ENCODE measurements around the gene PRKCZ. TPM values are rescaled to one million over a fixed set of nuclear protein-coding genes. Genes with fewer than 3 reads are reported as not detected.

Gene PRKCZ
- total and polyA plus RNA-seq, 4 donors: 4.8 to 9.9 (median 8.4) TPM

DNA sequence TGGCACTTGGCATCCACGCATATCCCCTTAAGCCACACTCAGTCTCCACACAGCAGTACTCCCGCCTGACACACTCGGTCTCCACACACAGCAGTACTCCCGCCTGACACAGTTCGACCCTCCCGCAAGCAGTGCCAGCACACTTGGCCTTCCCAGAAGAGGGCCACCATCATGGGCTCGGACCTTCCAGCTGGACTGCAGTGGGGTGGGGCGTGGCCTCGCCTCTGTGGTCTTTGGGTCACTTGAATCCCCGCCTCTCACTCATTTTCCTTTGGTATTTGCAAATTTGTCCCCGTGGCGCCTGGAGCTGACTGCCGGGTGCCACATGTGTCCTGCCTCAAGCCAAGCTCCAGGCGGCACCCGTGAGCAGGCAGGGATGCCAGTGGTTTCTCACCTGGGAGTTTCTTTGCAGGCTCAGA is 80.7 kb downstream of the PRKCZ start:
- H3K27me3 ChIP-seq (ENCODE audit: control insufficient read depth in 4 of 4, insufficient read depth in 4 of 4, low read length in 3 of 4): no peaks in the 10 kb centered on the region
- H3K27ac ChIP-seq (ENCODE audit: low read depth in 1 of 2, low read length in 2 of 2): no peak overlapping the region
- H3K36me3 ChIP-seq (ENCODE audit: control insufficient read depth in 4 of 4, insufficient read depth in 3 of 4, low read depth in 1 of 4, low read length in 3 of 4): peaks cover 0 to 4% (median 1%) of the 10 kb centered on the region in 4 donors
- no peak for DNase-seq (ENCODE audit: low spot score)
- 95% methylated on average over 15 of the region's 15 CpGs for WGBS
- TF ChIP-seq, protein P1, sequence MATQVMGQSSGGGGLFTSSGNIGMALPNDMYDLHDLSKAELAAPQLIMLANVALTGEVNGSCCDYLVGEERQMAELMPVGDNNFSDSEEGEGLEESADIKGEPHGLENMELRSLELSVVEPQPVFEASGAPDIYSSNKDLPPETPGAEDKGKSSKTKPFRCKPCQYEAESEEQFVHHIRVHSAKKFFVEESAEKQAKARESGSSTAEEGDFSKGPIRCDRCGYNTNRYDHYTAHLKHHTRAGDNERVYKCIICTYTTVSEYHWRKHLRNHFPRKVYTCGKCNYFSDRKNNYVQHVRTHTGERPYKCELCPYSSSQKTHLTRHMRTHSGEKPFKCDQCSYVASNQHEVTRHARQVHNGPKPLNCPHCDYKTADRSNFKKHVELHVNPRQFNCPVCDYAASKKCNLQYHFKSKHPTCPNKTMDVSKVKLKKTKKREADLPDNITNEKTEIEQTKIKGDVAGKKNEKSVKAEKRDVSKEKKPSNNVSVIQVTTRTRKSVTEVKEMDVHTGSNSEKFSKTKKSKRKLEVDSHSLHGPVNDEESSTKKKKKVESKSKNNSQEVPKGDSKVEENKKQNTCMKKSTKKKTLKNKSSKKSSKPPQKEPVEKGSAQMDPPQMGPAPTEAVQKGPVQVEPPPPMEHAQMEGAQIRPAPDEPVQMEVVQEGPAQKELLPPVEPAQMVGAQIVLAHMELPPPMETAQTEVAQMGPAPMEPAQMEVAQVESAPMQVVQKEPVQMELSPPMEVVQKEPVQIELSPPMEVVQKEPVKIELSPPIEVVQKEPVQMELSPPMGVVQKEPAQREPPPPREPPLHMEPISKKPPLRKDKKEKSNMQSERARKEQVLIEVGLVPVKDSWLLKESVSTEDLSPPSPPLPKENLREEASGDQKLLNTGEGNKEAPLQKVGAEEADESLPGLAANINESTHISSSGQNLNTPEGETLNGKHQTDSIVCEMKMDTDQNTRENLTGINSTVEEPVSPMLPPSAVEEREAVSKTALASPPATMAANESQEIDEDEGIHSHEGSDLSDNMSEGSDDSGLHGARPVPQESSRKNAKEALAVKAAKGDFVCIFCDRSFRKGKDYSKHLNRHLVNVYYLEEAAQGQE (IDR thresholded peaks at IDR 0.05): no peak
- TF ChIP-seq, protein P2, sequence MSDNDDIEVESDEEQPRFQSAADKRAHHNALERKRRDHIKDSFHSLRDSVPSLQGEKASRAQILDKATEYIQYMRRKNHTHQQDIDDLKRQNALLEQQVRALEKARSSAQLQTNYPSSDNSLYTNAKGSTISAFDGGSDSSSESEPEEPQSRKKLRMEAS (IDR thresholded peaks at IDR 0.05): no peak
- no peak for TF ChIP-seq TAF1 (conservative IDR thresholded peaks at IDR 0.05)
- no peak for TF ChIP-seq FOXA1 (IDR thresholded peaks at IDR 0.05)
- TF ChIP-seq FOXA2 (IDR thresholded peaks at IDR 0.05): no peak
- TF ChIP-seq SP1 (IDR thresholded peaks at IDR 0.05): no peak
- TF ChIP-seq JUND (IDR thresholded peaks at IDR 0.05): no peak
- TF ChIP-seq RXRA (IDR thresholded peaks at IDR 0.05): no peak
- H3K4me1 ChIP-seq (ENCODE audit: control insufficient read depth in 4 of 4, insufficient read depth in 4 of 4, low read length in 3 of 4): peaks cover 0 to 9% (median 3%) of the 10 kb centered on the region in 4 donors
- no peak overlapping the region for H3K9ac ChIP-seq (ENCODE audit: low read depth in 1 of 2, low read length in 2 of 2)
- H3K4me3 ChIP-seq (ENCODE audit: low read depth in 1 of 3, low read length in 3 of 3): no peak overlapping the region
- H3K9me3 ChIP-seq (ENCODE audit: control insufficient read depth in 4 of 4, low read length in 3 of 4): no peaks in the 10 kb centered on the region

DNA sequence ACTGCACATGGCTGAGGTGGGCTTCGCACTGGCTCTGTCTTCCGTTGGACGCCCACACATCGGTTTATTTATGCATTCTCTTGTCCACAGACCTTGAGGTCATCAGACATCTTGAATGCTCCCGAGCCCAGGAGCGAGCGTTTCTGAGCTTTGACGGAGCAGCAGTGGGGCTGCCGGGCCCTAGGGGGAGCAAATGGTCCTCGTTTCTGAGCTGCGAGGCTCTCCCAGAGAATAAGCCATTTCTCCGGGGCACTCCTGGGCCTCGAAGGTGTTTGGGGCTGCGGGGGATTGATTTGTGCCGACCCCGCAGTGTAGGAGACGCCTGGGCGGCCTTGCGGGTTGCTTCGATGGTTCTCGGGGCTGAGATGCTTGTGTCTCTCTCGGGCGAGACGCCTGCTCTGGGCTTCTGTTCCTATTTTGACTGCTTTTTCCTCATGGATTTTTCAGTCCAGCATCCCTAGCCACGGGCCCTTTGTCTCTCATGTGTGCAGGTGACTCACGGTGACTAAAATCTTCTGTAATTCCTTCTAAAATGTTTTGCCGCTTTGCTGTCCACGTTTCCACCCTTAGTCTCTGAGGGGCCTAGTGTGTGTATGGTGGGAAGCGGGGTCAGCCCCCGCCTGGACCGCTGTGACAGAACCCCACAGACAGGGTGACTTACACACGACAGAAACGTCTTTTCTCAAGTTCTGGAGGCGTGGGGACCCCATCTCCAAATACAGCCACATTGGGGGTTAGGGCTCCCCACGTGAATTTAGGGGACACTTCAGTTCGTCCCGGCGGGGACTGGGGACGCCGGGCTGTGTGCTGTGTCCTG is 82.2 kb downstream of the PRKCZ start:
- Histone ChIP-seq H3K9me3 (ENCODE audit: control insufficient read depth in 4 of 4, low read length in 3 of 4) (no peaks in the 10 kb centered on the region), H3K4me1 (ENCODE audit: control insufficient read depth in 4 of 4, insufficient read depth in 4 of 4, low read length in 3 of 4) (peaks cover 0 to 9% (median 3%) of the 10 kb centered on the region in 4 donors), H3K27me3 (ENCODE audit: control insufficient read depth in 4 of 4, insufficient read depth in 4 of 4, low read length in 3 of 4) (no peaks in the 10 kb centered on the region), H3K9ac (ENCODE audit: low read depth in 1 of 2, low read length in 2 of 2) (peak overlapping the region in 1 of 2 donors; percentile 8), H3K36me3 (ENCODE audit: control insufficient read depth in 4 of 4, insufficient read depth in 3 of 4, low read depth in 1 of 4, low read length in 3 of 4) (peaks cover 0 to 13% (median 0%) of the 10 kb centered on the region in 4 donors), H3K4me3 (ENCODE audit: low read depth in 1 of 3, low read length in 3 of 3) (peak overlapping the region in 1 of 3 donors; percentile 9), H3K27ac (ENCODE audit: low read depth in 1 of 2, low read length in 2 of 2) (peak overlapping the region; percentile 64 to 72)
- TF ChIP-seq RAD21 (IDR thresholded peaks at IDR 0.05) (peak in 1 of 2 donors; percentile 24), GABPA (IDR thresholded peaks at IDR 0.05 in 1 of 2, conservative IDR thresholded peaks at IDR 0.05 in 1 of 2) (no peak)
- DNase-seq (ENCODE audit: low spot score): no peak
- WGBS: 60% methylated on average over 40 of the region's 40 CpGs

DNA sequence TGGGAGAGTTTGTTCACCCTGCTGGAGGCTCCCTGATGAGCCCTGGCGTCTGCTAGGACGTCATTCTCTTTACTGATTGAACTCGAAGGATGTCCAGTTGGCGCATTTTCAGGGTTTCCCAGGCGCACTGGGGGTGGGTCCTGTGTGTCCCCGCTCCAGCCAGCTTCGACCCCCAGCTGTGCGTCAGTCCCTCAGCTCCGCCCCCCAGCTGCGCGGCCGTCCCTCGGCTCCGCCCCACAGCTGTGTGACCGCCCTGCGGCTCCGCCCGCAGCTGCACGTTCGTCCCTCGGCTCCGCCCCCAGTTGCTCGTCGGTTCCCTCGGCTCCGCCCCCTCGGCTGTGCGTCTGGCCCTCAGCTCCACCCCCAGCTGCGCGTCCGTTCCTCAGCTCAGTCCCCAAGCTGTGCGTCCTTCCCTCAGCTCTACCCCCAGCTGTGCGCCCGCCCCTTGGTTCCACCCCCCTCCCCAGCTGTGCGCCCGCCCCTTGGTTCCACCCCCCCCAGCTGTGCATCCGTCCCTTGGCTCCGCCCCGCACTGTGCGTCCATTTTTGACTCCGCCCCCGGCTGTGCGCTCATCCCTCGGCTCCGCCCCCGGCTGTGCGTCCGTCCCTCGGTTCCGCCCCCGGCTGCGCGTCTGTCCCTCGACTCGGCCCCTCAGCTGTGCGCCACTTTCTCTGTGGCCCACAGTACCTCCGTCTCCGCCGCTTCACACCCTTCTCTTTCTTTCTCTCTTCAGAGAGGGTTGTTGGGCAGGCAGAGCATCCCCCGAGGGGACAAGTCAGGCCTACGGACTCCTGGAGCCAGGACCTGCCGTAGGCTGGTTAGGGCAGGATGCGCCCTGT is 83.0 kb downstream of the PRKCZ start:
- Histone ChIP-seq H3K9ac (ENCODE audit: low read depth in 1 of 2, low read length in 2 of 2) (peak overlapping the region in 1 of 2 donors; percentile 8), H3K4me3 (ENCODE audit: low read depth in 1 of 3, low read length in 3 of 3) (peak overlapping the region in 1 of 3 donors; percentile 9), H3K36me3 (ENCODE audit: control insufficient read depth in 4 of 4, insufficient read depth in 3 of 4, low read depth in 1 of 4, low read length in 3 of 4) (peaks cover 0 to 18% (median 0%) of the 10 kb centered on the region in 4 donors), H3K9me3 (ENCODE audit: control insufficient read depth in 4 of 4, low read length in 3 of 4) (no peaks in the 10 kb centered on the region), H3K4me1 (ENCODE audit: control insufficient read depth in 4 of 4, insufficient read depth in 4 of 4, low read length in 3 of 4) (peaks cover 0 to 9% (median 3%) of the 10 kb centered on the region in 4 donors), H3K27me3 (ENCODE audit: control insufficient read depth in 4 of 4, insufficient read depth in 4 of 4, low read length in 3 of 4) (no peaks in the 10 kb centered on the region), H3K27ac (ENCODE audit: low read depth in 1 of 2, low read length in 2 of 2) (peak overlapping the region; percentile 64 to 73)
- TF ChIP-seq RXRA (IDR thresholded peaks at IDR 0.05) (peak in 1 of 2 donors; percentile 41), SP1 (IDR thresholded peaks at IDR 0.05) (peak; percentile 69)
- TF ChIP-seq, protein P3, sequence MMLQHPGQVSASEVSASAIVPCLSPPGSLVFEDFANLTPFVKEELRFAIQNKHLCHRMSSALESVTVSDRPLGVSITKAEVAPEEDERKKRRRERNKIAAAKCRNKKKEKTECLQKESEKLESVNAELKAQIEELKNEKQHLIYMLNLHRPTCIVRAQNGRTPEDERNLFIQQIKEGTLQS (IDR thresholded peaks at IDR 0.05): no peak
- WGBS: 38% methylated on average over 63 of the region's 63 CpGs
- DNase-seq (ENCODE audit: low spot score): peak; percentile 90
